PC-3 (cell line): ENCODE data around the gene ITPR3. TPM values are rescaled to one million over a fixed set of nuclear protein-coding genes. Genes with fewer than 3 reads are reported as not detected.
A peak's percentile ranks its signal among the peaks of the same experiment; 100 is the strongest.

Experiments
- ATAC-seq: fragments of 200-7000 bp; cut with Tn5 transposase; 2 replicates; pipeline ENCODE4 v1.9.1; 2020; ENCODE audit warnings: mild to moderate bottlenecking, moderate library complexity
- BruUV-seq: library from RNA; stranded (reverse); fragments of 400-500 nt; replicated peaks from 2 replicates; lab custom pipeline; 2021; lab: Mats Ljungman, UMichigan
- CTCF ChIA-PET: fragments of 300-600 bp; sonication (Branson Sonifier 250); formaldehyde crosslinking; loops from one replicate; lab custom pipeline; 2022; ENCODE audit warnings: antibody characterized with exemption; lab: Charles Lee
- POLR2A ChIA-PET: fragments of 300-600 bp; sonication (Branson Sonifier 250); formaldehyde crosslinking; loops from one replicate; lab custom pipeline; 2022; ENCODE audit warnings: antibody characterized with exemption; ENCODE audit not compliant: unreplicated experiment; lab: Charles Lee
- DNase-seq: peaks from one replicate; pipeline ENCODE4 v3.0.0-alpha.2; 2015
- H2AFZ ChIP-seq: fragments of 300-600 bp; sonication (generic); 2 replicates; pipeline ENCODE4 v1.6.0; 2016; ENCODE audit warnings: antibody characterized with exemption, low read length
- H3F3A ChIP-seq: fragments of 300-600 bp; sonication (generic); one replicate; pipeline ENCODE4 v1.6.0; 2017; ENCODE audit warnings: antibody characterized with exemption, low read length, control low read depth, mild to moderate bottlenecking; ENCODE audit not compliant: unreplicated experiment
- H3K27ac ChIP-seq: fragments of 300-600 bp; sonication (generic); 2 replicates; pipeline ENCODE4 v1.5.1; 2016; ENCODE audit warnings: mild to moderate bottlenecking, low read length
- H3K27me3 ChIP-seq: fragments of 300-600 bp; sonication (generic); 2 replicates; pipeline ENCODE4 v1.6.1; 2016; ENCODE audit warnings: low read length, mixed read lengths
- H3K36me3 ChIP-seq: fragments of 300-600 bp; sonication (generic); 2 replicates; pipeline ENCODE4 v1.6.1; 2016; ENCODE audit warnings: low read depth, mixed run types, low read length, mixed read lengths
- H3K4me1 ChIP-seq: fragments of 300-600 bp; sonication (generic); 2 replicates; pipeline ENCODE4 v1.5.1; 2016; ENCODE audit warnings: low read length; ENCODE audit not compliant: insufficient read depth
- H3K4me2 ChIP-seq: fragments of 300-600 bp; sonication (generic); 2 replicates; pipeline ENCODE4 v1.6.0; 2016; ENCODE audit warnings: low read length
- H3K4me3 ChIP-seq: fragments of 300-600 bp; sonication (generic); 2 replicates; pipeline ENCODE4 v1.5.1; 2016; ENCODE audit warnings: mild to moderate bottlenecking, low read length, mixed read lengths
- H3K79me2 ChIP-seq: fragments of 300-600 bp; sonication (generic); 2 replicates; pipeline ENCODE4 v1.6.1; 2017; ENCODE audit warnings: low read length, mixed read lengths
- H3K9ac ChIP-seq: fragments of 300-600 bp; sonication (generic); 2 replicates; pipeline ENCODE4 v1.6.0; 2016; ENCODE audit warnings: mild to moderate bottlenecking, low read length
- H3K9me2 ChIP-seq: fragments of 300-600 bp; sonication (generic); replicated peaks from 2 replicates; pipeline ENCODE4 v1.6.1; 2016; ENCODE audit warnings: mixed run types, low read length, mixed read lengths
- H3K9me3 ChIP-seq: fragments of 300-600 bp; sonication (generic); 2 replicates; pipeline ENCODE4 v1.6.1; 2016; ENCODE audit warnings: low read length, mixed read lengths
- H4K20me1 ChIP-seq: fragments of 300-600 bp; sonication (generic); 2 replicates; pipeline ENCODE4 v1.6.1; 2016; ENCODE audit warnings: low read length, mixed read lengths
- CTCF ChIP-seq: fragments of 300-600 bp; sonication (generic); conservative IDR thresholded peaks from 2 replicates; pipeline ENCODE4 v1.5.1; 2017; ENCODE audit warnings: antibody characterized with exemption, low read depth, mild to moderate bottlenecking, low read length
- EZH2 ChIP-seq: fragments of 300-600 bp; sonication (generic); IDR thresholded peaks from one replicate; pipeline ENCODE4 v1.6.1; 2017; ENCODE audit warnings: antibody characterized with exemption, mild to moderate bottlenecking, low read length; ENCODE audit not compliant: unreplicated experiment
- EZH2phosphoT487 ChIP-seq: fragments of 300-600 bp; sonication (generic); IDR thresholded peaks from 2 replicates; pipeline ENCODE4 v1.6.1; 2018; ENCODE audit warnings: mild to moderate bottlenecking, antibody characterized with exemption, low read length, borderline replicate concordance
- intact Hi-C: fragments of 100-400 bp; cut with micrococcal nuclease; formaldehyde crosslinking; loops from 2 replicates; pipeline ENCODE4 v1.9.0; 2023
- total RNA-seq: library from RNA; depleted of rRNA; stranded (reverse); fragments of >200 nt; gene quantifications from 2 replicates; pipeline ENCODE4 v1.2.3, GENCODE V29; 2014

The ITPR3 gene
- total RNA-seq, 1 experiment from 2014 or later = 41.8 TPM

- Histone ChIP-seq H3K4me3 (no peak overlapping the region), H3K36me3 (peaks cover 27% of the 10 kb centered on the region), H3K27ac (peak overlapping the region; percentile 73), H3K4me1 (peaks cover 21% of the 10 kb centered on the region), H3K9me3 (no peaks in the 10 kb centered on the region), H3K9ac (0 out of 2 replicates have a peak overlapping the region, but pooled peaks have one; percentile 28), H4K20me1 (no peaks in the 10 kb centered on the region), H3F3A (no peaks in the 10 kb centered on the region), H3K79me2 (no peaks in the 10 kb centered on the region), H3K4me2 (no peak overlapping the region), H2AFZ (no peak overlapping the region), H3K27me3 (no peaks in the 10 kb centered on the region), H3K9me2 (no peaks in the 10 kb centered on the region)
- peak; percentile 34 for DNase-seq
- intact Hi-C loops = no loop called here
- peak; percentile 48 for ATAC-seq
- CTCF ChIA-PET = no interaction called here
- TF ChIP-seq CTCF = no peak
- no peak for TF ChIP-seq EZH2
- no peak for TF ChIP-seq EZH2phosphoT487
- POLR2A ChIA-PET = no interaction called here
- BruUV-seq = no TSS peak
These were observed 56.1 kb downstream of the ITPR3 start for GRCh38 chr6:33677143-33677660.

DNA sequence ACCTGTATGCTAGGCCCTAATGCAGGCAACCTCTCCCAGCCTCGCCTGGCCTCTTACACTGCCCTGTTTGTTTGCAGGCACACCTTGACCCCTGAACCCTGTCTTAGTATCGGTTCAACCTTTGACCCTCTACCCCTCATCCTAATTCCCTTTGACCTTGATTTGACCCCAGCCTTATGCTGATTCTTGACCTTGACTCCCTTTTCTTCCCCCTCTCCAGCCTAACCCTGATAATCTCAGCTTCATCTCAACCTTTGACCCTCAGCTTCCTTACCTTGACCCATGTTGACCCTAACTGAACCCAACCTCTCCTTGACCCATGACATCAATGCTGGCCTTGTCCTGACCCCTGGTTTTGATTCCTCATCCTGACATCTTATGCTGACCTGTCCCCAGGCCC lies 56.6 kb downstream of the ITPR3 start:
- POLR2A ChIA-PET = no interaction called here
- no peaks in the 10 kb centered on the region for H3K27me3 ChIP-seq

More for the DNA sequence above, 56.6 kb downstream of the ITPR3 start:
- no TSS peak for BruUV-seq
- Histone ChIP-seq H3K36me3 (peaks cover 27% of the 10 kb centered on the region), H3K4me1 (peaks cover 21% of the 10 kb centered on the region), H3K27ac (peak overlapping the region; percentile 73; the same call in 1 of the 2 replicates), H3F3A (no peaks in the 10 kb centered on the region), H3K9me3 (no peaks in the 10 kb centered on the region), H3K9ac (no peak overlapping the region), H3K79me2 (no peaks in the 10 kb centered on the region), H3K4me2 (no peak overlapping the region), H4K20me1 (no peaks in the 10 kb centered on the region), H3K4me3 (no peak overlapping the region), H2AFZ (no peak overlapping the region), H3K9me2 (no peaks in the 10 kb centered on the region)
- intact Hi-C loops = no loop called here
- CTCF ChIA-PET = no interaction called here
- no peak for DNase-seq
- TF ChIP-seq EZH2 (no peak), CTCF (no peak), EZH2phosphoT487 (no peak)
- no peak for ATAC-seq
